Lower leg skin (tissue), 4 donors: ENCODE measurements around the gene FHAD1. TPM values are rescaled to one million over a fixed set of nuclear protein-coding genes. Genes with fewer than 3 reads are reported as not detected.

Experiments used
- DNase-seq, 2 donors: peaks; one replicate each; pipeline ENCODE4 v3.0.0-alpha.2; 2019; ENCODE audit warnings: low spot score in 2 of 2
- H3K4me3 ChIP-seq: fragments of 200-600 bp; sonication (generic); 2 replicates; pipeline ENCODE4 v1.5.1; 2017; ENCODE audit warnings: mild to moderate bottlenecking, low read depth; ENCODE audit not compliant: poor library complexity, severe bottlenecking
- CTCF ChIP-seq, 3 donors: fragments of 450-650 bp; IDR thresholded peaks; one replicate each; pipeline ENCODE4 v1.5.1; 2016; ENCODE audit warnings: antibody characterized with exemption in 3 of 3, mild to moderate bottlenecking in 3 of 3, moderate library complexity in 2 of 3
- POLR2A ChIP-seq, 2 donors: fragments of 450-650 bp; IDR thresholded peaks; one replicate each; pipeline ENCODE4 v1.6.1; 2016 to 2017; ENCODE audit warnings: antibody characterized with exemption in 2 of 2, mild to moderate bottlenecking in 1 of 2, moderate library complexity in 1 of 2
- WGBS, 2 donors: methylation state at CpG; one replicate each; pipeline ENCODE4 v1.1.5; 2018; 5-methylcytosine and 5-hydroxymethylcytosine counted together
- intact Hi-C: fragments of 100-400 bp; cut with DNase I; formaldehyde crosslinking; loops from one replicate; pipeline ENCODE4 v1.15.0; 2023; ENCODE audit warnings: low total_unique reads
- total RNA-seq, 4 donors: library from RNA; depleted of rRNA; stranded (reverse); fragments of >200 nt; gene quantifications; one replicate each; pipeline ENCODE4 v1.1.0, GENCODE V29; 2016

The FHAD1 gene
- total RNA-seq, 4 donors from 2014 or later = 0.52 to 2.0 TPM; not detected in 2

GRCh38 chr1:15403962-15404580 is 157.0 kb downstream of the FHAD1 start:
- no peak for TF ChIP-seq POLR2A (IDR thresholded peaks at IDR 0.05)
- no peak for TF ChIP-seq CTCF (IDR thresholded peaks at IDR 0.05)
- 95 to 96% methylated on average over 9 of the region's 9 CpGs for WGBS, 2 donors
- H3K4me3 ChIP-seq = no peak overlapping the region
- no peak for DNase-seq
- intact Hi-C loops = no loop called here

GRCh38 chr1:15405106-15405850 is 158.3 kb downstream of the FHAD1 start:
- no peak overlapping the region for H3K4me3 ChIP-seq
- 89 to 92% methylated on average over 9 of the region's 9 CpGs for WGBS, 2 donors
- DNase-seq = no peak
- intact Hi-C loops = no loop called here
- TF ChIP-seq POLR2A (IDR thresholded peaks at IDR 0.05) (no peak), CTCF (IDR thresholded peaks at IDR 0.05) (no peak)

GRCh38 chr1:15406614-15407559 is 159.9 kb downstream of the FHAD1 start:
- no peak for TF ChIP-seq POLR2A (IDR thresholded peaks at IDR 0.05)
- TF ChIP-seq CTCF (IDR thresholded peaks at IDR 0.05) = no peak
- no peak overlapping the region for H3K4me3 ChIP-seq
- DNase-seq = peak; percentile 64 to 94
- intact Hi-C loops = no loop called here
- WGBS, 2 donors = 44 to 52% methylated on average over 11 of the region's 11 CpGs

GRCh38 chr1:15407580-15407979 is 160.6 kb downstream of the FHAD1 start:
- intact Hi-C loops = no loop called here
- no peak overlapping the region for H3K4me3 ChIP-seq
- no peak for TF ChIP-seq POLR2A (IDR thresholded peaks at IDR 0.05)
- TF ChIP-seq CTCF (IDR thresholded peaks at IDR 0.05) = no peak
- no peak for DNase-seq
- WGBS, 2 donors = 54 to 73% methylated on average over 7 of the region's 7 CpGs

GRCh38 chr1:15408890-15409387 is 161.9 kb downstream of the FHAD1 start:
- TF ChIP-seq POLR2A (IDR thresholded peaks at IDR 0.05) = no peak
- no peak for TF ChIP-seq CTCF (IDR thresholded peaks at IDR 0.05)
- WGBS, 2 donors = 45 to 49% methylated on average over 14 of the region's 14 CpGs
- H3K4me3 ChIP-seq = no peak overlapping the region
- DNase-seq = no peak
- intact Hi-C loops = no loop called here
